HG02759 (cell line): Measurements from ENCODE around the gene PLEKHG1.
A peak's percentile ranks its signal among the peaks of the same experiment; 100 is the strongest.

ENCODE experiments used
- ATAC-seq: cut with Tn5 transposase; IDR thresholded peaks from one replicate; pipeline ENCODE4 v1.9.1; 2021; ENCODE audit warnings: mild to moderate bottlenecking, moderate library complexity; ENCODE audit not compliant: unreplicated experiment

The PLEKHG1 gene

GRCh38 chr6:150617496-150618460 is 18.1 kb downstream of the PLEKHG1 start:
- ATAC-seq, result no peak

- ATAC-seq, result no peak
Observed at GRCh38 chr6:150619275-150619674, 19.6 kb downstream of the PLEKHG1 start.

- no peak for ATAC-seq
Observed at GRCh38 chr6:150620244-150620643, 20.6 kb downstream of the PLEKHG1 start.

- no peak for ATAC-seq
Observed at GRCh38 chr6:150620763-150621162, 21.1 kb downstream of the PLEKHG1 start.

- ATAC-seq, result no peak
Observed at GRCh38 chr6:150622476-150622875, 22.8 kb downstream of the PLEKHG1 start.

GRCh38 chr6:150622941-150623874 is 23.5 kb downstream of the PLEKHG1 start:
- peak; percentile 97 for ATAC-seq

GRCh38 chr6:150624191-150624590 is 24.5 kb downstream of the PLEKHG1 start:
- ATAC-seq, result no peak

GRCh38 chr6:150625927-150626326 is 26.2 kb downstream of the PLEKHG1 start:
- no peak for ATAC-seq

GRCh38 chr6:150627154-150627553 is 27.5 kb downstream of the PLEKHG1 start:
- ATAC-seq, result no peak

GRCh38 chr6:150627585-150628025 is 27.9 kb downstream of the PLEKHG1 start:
- ATAC-seq, result no peak

- ATAC-seq, result no peak
Observed at GRCh38 chr6:150628908-150629307, 29.2 kb downstream of the PLEKHG1 start.

GRCh38 chr6:150631283-150631983 is 31.7 kb downstream of the PLEKHG1 start:
- peak; percentile 50 for ATAC-seq

GRCh38 chr6:150631984-150632642 is 32.4 kb downstream of the PLEKHG1 start:
- no peak for ATAC-seq

- peak; percentile 37 for ATAC-seq
Observed at GRCh38 chr6:150632785-150633485, 33.2 kb downstream of the PLEKHG1 start.

- peak; percentile 15 for ATAC-seq
Observed at GRCh38 chr6:150633486-150633834, 33.8 kb downstream of the PLEKHG1 start.

GRCh38 chr6:150634176-150634963 is 34.7 kb downstream of the PLEKHG1 start:
- no peak for ATAC-seq

GRCh38 chr6:150634964-150635292 is 35.2 kb downstream of the PLEKHG1 start:
- no peak for ATAC-seq

GRCh38 chr6:150635906-150636514 is 36.3 kb downstream of the PLEKHG1 start:
- ATAC-seq, result no peak

- ATAC-seq, result peak; percentile 46
Observed at GRCh38 chr6:150636808-150637207, 37.1 kb downstream of the PLEKHG1 start.
